ENCODE measurements around the gene TPSAB1. TPM values are rescaled to one million over a fixed set of nuclear protein-coding genes. Genes with fewer than 3 reads are reported as not detected.

TPSAB1 gene
- total RNA-seq, 4 donors from 2014 or later = 39.8 to 94.6 (median 63.9) TPM

- Histone ChIP-seq H3K4me1 (peaks cover 0 to 9% (median 0%) of the 10 kb centered on the region in 3 donors), H3K27me3 (no peaks in the 10 kb centered on the region), H3K36me3 (peaks cover 0 to 98% of the 10 kb centered on the region in 2 donors), H3K4me3 (no peak overlapping the region), H3K9me3 (no peaks in the 10 kb centered on the region), H3K27ac (no peak overlapping the region)
- no peak for ATAC-seq
- TF ChIP-seq POLR2AphosphoS5 (IDR thresholded peaks at IDR 0.05) (no peak), EP300 (IDR thresholded peaks at IDR 0.05) (no peak), POLR2A (IDR thresholded peaks at IDR 0.05) (no peak), CTCF (IDR thresholded peaks at IDR 0.05) (no peak)
- 100% methylated on average over 3 of the region's 32 CpGs; no CpG with 5 or more reads in 1 of the 2 donors for WGBS, 2 donors (ENCODE audit: low coverage in 1 of 2)
Observed at GRCh38 chr16:1216681-1217400, 23.7 kb upstream of the TPSAB1 start.

GRCh38 chr16:1217526-1217925 lies 23.0 kb upstream of the TPSAB1 start:
- H3K27me3 ChIP-seq = no peaks in the 10 kb centered on the region
- H3K4me1 ChIP-seq = peaks cover 0 to 9% (median 0%) of the 10 kb centered on the region in 3 donors
- TF ChIP-seq POLR2AphosphoS5 (IDR thresholded peaks at IDR 0.05) (no peak), EP300 (IDR thresholded peaks at IDR 0.05) (no peak), CTCF (IDR thresholded peaks at IDR 0.05) (no peak), POLR2A (IDR thresholded peaks at IDR 0.05) (no peak)
- WGBS, 2 donors (ENCODE audit: low coverage in 1 of 2) = no CpG with 5 or more reads among the region's 24 CpGs
- no peak overlapping the region for H3K27ac ChIP-seq
- no peak overlapping the region for H3K4me3 ChIP-seq
- no peaks in the 10 kb centered on the region for H3K9me3 ChIP-seq
- ATAC-seq = no peak
- H3K36me3 ChIP-seq = peaks cover 0 to 93% of the 10 kb centered on the region in 2 donors

GRCh38 chr16:1218061-1218929 lies 22.2 kb upstream of the TPSAB1 start:
- H3K36me3 ChIP-seq = peaks cover 0 to 86% of the 10 kb centered on the region in 2 donors
- 70% methylated on average over 3 of the region's 49 CpGs; no CpG with 5 or more reads in 1 of the 2 donors for WGBS, 2 donors (ENCODE audit: low coverage in 1 of 2)

GRCh38 chr16:1218930-1219611 lies 21.4 kb upstream of the TPSAB1 start:
- H3K4me3 ChIP-seq = no peak overlapping the region
- H3K36me3 ChIP-seq = peaks cover 0 to 78% of the 10 kb centered on the region in 2 donors
- no peak for TF ChIP-seq POLR2AphosphoS5 (IDR thresholded peaks at IDR 0.05)
- TF ChIP-seq CTCF (IDR thresholded peaks at IDR 0.05) = no peak
- no peak for TF ChIP-seq EP300 (IDR thresholded peaks at IDR 0.05)
- no peak for TF ChIP-seq POLR2A (IDR thresholded peaks at IDR 0.05)
- no peak for ATAC-seq
- no peaks in the 10 kb centered on the region for H3K27me3 ChIP-seq
- no peak overlapping the region for H3K27ac ChIP-seq
- no peaks in the 10 kb centered on the region for H3K9me3 ChIP-seq
- peaks cover 0 to 9% (median 0%) of the 10 kb centered on the region in 3 donors for H3K4me1 ChIP-seq
- WGBS, 2 donors (ENCODE audit: low coverage in 1 of 2) = 89% methylated on average over 3 of the region's 24 CpGs; no CpG with 5 or more reads in 1 of the 2 donors

More at GRCh38 chr16:1218061-1218929, 22.2 kb upstream of the TPSAB1 start:
- Histone ChIP-seq H3K27me3 (no peaks in the 10 kb centered on the region), H3K4me3 (no peak overlapping the region), H3K27ac (no peak overlapping the region), H3K4me1 (peaks cover 0 to 9% (median 0%) of the 10 kb centered on the region in 3 donors), H3K9me3 (no peaks in the 10 kb centered on the region)
- no peak for ATAC-seq
- no peak for TF ChIP-seq POLR2AphosphoS5 (IDR thresholded peaks at IDR 0.05)
- TF ChIP-seq POLR2A (IDR thresholded peaks at IDR 0.05) = no peak
- TF ChIP-seq EP300 (IDR thresholded peaks at IDR 0.05) = no peak
- no peak for TF ChIP-seq CTCF (IDR thresholded peaks at IDR 0.05)
